ENCODE results near the gene CCER1. TPM values are rescaled to one million over a fixed set of nuclear protein-coding genes. Genes with fewer than 3 reads are reported as not detected.
"Not testable (repeated sequence)": the region's sequence is repeated elsewhere in the genome, so short reads cannot be mapped to it uniquely, and the experiment has no call there.

Gene CCER1
- total RNA-seq, 2 experiments from 2014 or later = not detected

DNA sequence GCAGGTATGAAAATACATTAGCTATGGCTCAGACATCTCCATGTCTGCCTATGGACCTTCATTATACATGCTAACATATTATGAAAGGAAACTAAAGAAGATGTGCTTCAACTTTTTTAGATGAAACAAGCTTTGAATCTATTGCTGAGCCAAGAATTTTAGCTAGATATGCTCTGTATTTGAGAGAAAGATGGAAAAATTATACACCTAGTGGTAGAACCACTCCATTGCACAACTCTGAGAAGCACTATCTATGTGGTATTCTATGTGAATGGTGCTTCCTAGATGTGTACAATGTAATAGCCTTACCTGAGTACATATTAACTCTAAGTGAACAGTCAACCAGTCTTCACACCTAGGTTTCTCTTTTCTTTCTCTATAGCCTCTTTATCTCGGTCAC is 32.5 kb upstream of the CCER1 start:
- intact Hi-C loops (cut with DNase I, micrococcal nuclease) = loop anchor here in 1 of 2 experiments (5.0 kb wide), 1 partner anchor 370 kb away; no protein-coding TSS in a partner anchor
- POLR2A ChIA-PET = no interaction called here

GRCh38 chr12:90987101-90987500 is 32.1 kb upstream of the CCER1 start:
- Histone ChIP-seq H3K36me3 (ENCODE audit: insufficient read depth, low read length) (no peaks in the 10 kb centered on the region), H3K27ac (ENCODE audit: low read depth in 1 of 2, low read length in 2 of 2) (no peak overlapping the region), H3K4me3 (ENCODE audit: low read length) (no peak overlapping the region), H3K9me3 (ENCODE audit: control insufficient read depth in 1 of 2, insufficient read depth in 1 of 2, low read length in 2 of 2) (peaks cover 0 to 3% of the 10 kb centered on the region in 2 experiments), H3K27me3 (ENCODE audit: control insufficient read depth in 1 of 2, insufficient read depth in 2 of 2, low read length in 2 of 2) (no peaks in the 10 kb centered on the region), H3K4me1 (ENCODE audit: insufficient read depth, low read length) (no peaks in the 10 kb centered on the region)
- DNase-seq (no peak), ATAC-seq (ENCODE audit: poor library complexity) (no peak)
- Mint-ChIP-seq H3K36me3 (ENCODE audit: low read depth) (no peaks in the 10 kb centered on the region), H3K4me3 (no peak overlapping the region), H3K27ac (no peak overlapping the region), H3K27me3 (no peaks in the 10 kb centered on the region), H3K4me1 (ENCODE audit: low read depth) (no peaks in the 10 kb centered on the region), H3K9me3 (peaks cover 2% of the 10 kb centered on the region)
- ChIA-PET POLR2A (no interaction called here), CTCF (no interaction called here)
- intact Hi-C loops (cut with DNase I, micrococcal nuclease) = loop anchor here in 1 of 2 experiments (5.0 kb wide), 1 partner anchor 370 kb away; no protein-coding TSS in a partner anchor
- no peak for TF ChIP-seq CTCF (IDR thresholded peaks at IDR 0.05)

More for the DNA sequence above, 32.5 kb upstream of the CCER1 start:
- no peaks in the 10 kb centered on the region for H3K27me3 Mint-ChIP-seq
- no peaks in the 10 kb centered on the region for H3K4me1 Mint-ChIP-seq (ENCODE audit: low read depth)
- TF ChIP-seq CTCF (IDR thresholded peaks at IDR 0.05) = no peak
- no peak overlapping the region for H3K27ac Mint-ChIP-seq
- H3K4me3 ChIP-seq (ENCODE audit: low read length) = no peak overlapping the region
- H3K9me3 ChIP-seq (ENCODE audit: control insufficient read depth in 1 of 2, insufficient read depth in 1 of 2, low read length in 2 of 2) = peaks cover 0 to 3% of the 10 kb centered on the region in 2 experiments
- H3K36me3 Mint-ChIP-seq (ENCODE audit: low read depth) = no peaks in the 10 kb centered on the region
- no peak overlapping the region for H3K27ac ChIP-seq (ENCODE audit: low read depth in 1 of 2, low read length in 2 of 2)
- no peak overlapping the region for H3K4me3 Mint-ChIP-seq
- peaks cover 2% of the 10 kb centered on the region for H3K9me3 Mint-ChIP-seq
- H3K36me3 ChIP-seq (ENCODE audit: insufficient read depth, low read length) = no peaks in the 10 kb centered on the region
- DNase-seq (no peak), ATAC-seq (ENCODE audit: poor library complexity) (no peak)
- CTCF ChIA-PET = no interaction called here
- no peaks in the 10 kb centered on the region for H3K4me1 ChIP-seq (ENCODE audit: insufficient read depth, low read length)
- no peaks in the 10 kb centered on the region for H3K27me3 ChIP-seq (ENCODE audit: control insufficient read depth in 1 of 2, insufficient read depth in 2 of 2, low read length in 2 of 2)

DNA sequence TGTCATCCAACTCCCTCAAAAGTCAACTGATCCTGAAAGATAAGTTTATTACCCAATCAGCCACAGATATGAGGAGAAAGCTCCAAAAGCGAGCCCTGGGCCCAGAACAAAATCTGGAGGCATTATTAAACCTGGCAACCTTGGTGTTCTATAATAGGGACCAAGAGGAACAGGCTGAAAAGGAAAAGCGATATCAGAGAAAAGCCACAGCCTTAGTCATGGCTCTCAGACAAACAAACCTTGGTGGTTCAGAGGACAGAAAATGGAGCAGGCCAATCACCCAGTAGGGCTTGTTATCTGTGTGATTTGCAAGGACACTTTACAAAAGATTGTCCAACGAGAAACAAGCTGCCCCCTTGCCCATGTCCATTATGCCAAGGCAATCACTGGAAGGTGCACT is 30.4 kb upstream of the CCER1 start:
- H3K36me3 Mint-ChIP-seq (ENCODE audit: low read depth) = not testable (repeated sequence)

GRCh38 chr12:90984114-90984513 is 29.1 kb upstream of the CCER1 start:
- CTCF ChIA-PET = no interaction called here
- Mint-ChIP-seq H3K4me3 (no peak overlapping the region), H3K27ac (no peak overlapping the region), H3K4me1 (ENCODE audit: low read depth) (no peaks in the 10 kb centered on the region), H3K36me3 (ENCODE audit: low read depth) (no peaks in the 10 kb centered on the region), H3K9me3 (peaks cover 2% of the 10 kb centered on the region), H3K27me3 (no peaks in the 10 kb centered on the region)
- DNase-seq = no peak
- ATAC-seq (ENCODE audit: poor library complexity) = no peak
- peaks cover 0 to 3% of the 10 kb centered on the region in 2 experiments for H3K9me3 ChIP-seq (ENCODE audit: control insufficient read depth in 1 of 2, insufficient read depth in 1 of 2, low read length in 2 of 2)
- H3K4me1 ChIP-seq (ENCODE audit: insufficient read depth, low read length) = no peaks in the 10 kb centered on the region
- H3K36me3 ChIP-seq (ENCODE audit: insufficient read depth, low read length) = no peaks in the 10 kb centered on the region
- TF ChIP-seq CTCF (IDR thresholded peaks at IDR 0.05) = no peak
- H3K27ac ChIP-seq (ENCODE audit: low read depth in 1 of 2, low read length in 2 of 2) = no peak overlapping the region
- POLR2A ChIA-PET = interaction anchor here (0.6 kb wide), 1 partner anchor 17 kb away, joined by 3 read pairs; no protein-coding TSS in a partner anchor
- no peak overlapping the region for H3K4me3 ChIP-seq (ENCODE audit: low read length)
- intact Hi-C loops (cut with DNase I, micrococcal nuclease) = no loop called here
- no peaks in the 10 kb centered on the region for H3K27me3 ChIP-seq (ENCODE audit: control insufficient read depth in 1 of 2, insufficient read depth in 2 of 2, low read length in 2 of 2)

More for the DNA sequence above, 30.4 kb upstream of the CCER1 start:
- H3K9me3 ChIP-seq (ENCODE audit: control insufficient read depth in 1 of 2, insufficient read depth in 1 of 2, low read length in 2 of 2); ATAC-seq (ENCODE audit: poor library complexity); H3K27me3 ChIP-seq (ENCODE audit: control insufficient read depth in 1 of 2, insufficient read depth in 2 of 2, low read length in 2 of 2); POLR2A ChIA-PET; H3K4me3 Mint-ChIP-seq; CTCF ChIA-PET; H3K27ac ChIP-seq (ENCODE audit: low read depth in 1 of 2, low read length in 2 of 2); H3K27ac Mint-ChIP-seq; DNase-seq; H3K4me1 ChIP-seq (ENCODE audit: insufficient read depth, low read length); H3K4me1 Mint-ChIP-seq (ENCODE audit: low read depth); H3K36me3 ChIP-seq (ENCODE audit: insufficient read depth, low read length); H3K27me3 Mint-ChIP-seq; H3K9me3 Mint-ChIP-seq; H3K4me3 ChIP-seq (ENCODE audit: low read length): not testable (repeated sequence)
- intact Hi-C loops (cut with DNase I, micrococcal nuclease) = loop anchor here in 1 of 2 experiments (5.0 kb wide), 1 partner anchor 372 kb away; no protein-coding TSS in a partner anchor

Measured in CD4-positive, alpha-beta T cell (primary cell).